GM12891 (cell line): ENCODE results near the gene SPIRE2.

ENCODE experiments used
- PAX5 ChIP-seq: IDR thresholded peaks from 2 replicates; pipeline ENCODE4 v1.6.1; 2011; ENCODE audit warnings: low read length, moderate library complexity, mild to moderate bottlenecking; ENCODE audit not compliant: insufficient read depth, severe bottlenecking
- POLR2A ChIP-seq: IDR thresholded peaks from 2 replicates; pipeline ENCODE4 v1.6.1; 2011; ENCODE audit warnings: low read depth, low read length, control low read depth
- POLR2AphosphoS5 ChIP-seq: IDR thresholded peaks from 2 replicates; pipeline ENCODE4 v1.6.1; 2011; ENCODE audit warnings: low read depth, low read length, control low read depth
- SPI1 ChIP-seq: IDR thresholded peaks from 2 replicates; pipeline ENCODE4 v1.6.1; 2011; ENCODE audit warnings: low read depth, low read length, control low read depth
- TAF1 ChIP-seq: IDR thresholded peaks from 2 replicates; pipeline ENCODE4 v1.6.1; 2011; ENCODE audit warnings: low read depth, low read length, control low read depth

- no peak for TF ChIP-seq POLR2A
- TF ChIP-seq POLR2AphosphoS5: no peak
- TF ChIP-seq TAF1: no peak
- no peak for TF ChIP-seq PAX5
- no peak for TF ChIP-seq SPI1
Observed at GRCh38 chr16:89892055-89892630, 63.9 kb downstream of the SPIRE2 start.
